A549 (cell line): ENCODE measurements around the gene SRSF8. TPM values are rescaled to one million over a fixed set of nuclear protein-coding genes. Genes with fewer than 3 reads are reported as not detected.

Experiments used
- ATAC-seq, 2 experiments: fragments of 200-7000 bp in 1 of 2; fragments of >200 bp in 1 of 2; cut with Nextera tagmentation in 1 of 2; cut with Tn5 transposase in 1 of 2; 3 replicates each; pipeline versions ENCODE4 v1.8.0 to v1.9.1; 2018 to 2020; ENCODE audit warnings: mild to moderate bottlenecking in 1 of 2, moderate library complexity in 1 of 2
- CTCF ChIA-PET: fragments of 300-600 bp; sonication (Branson Sonifier 250); formaldehyde crosslinking; extraction: SDS; loops from one replicate; lab custom pipeline; 2021; ENCODE audit warnings: antibody characterized with exemption, inconsistent platforms; lab: Yijun Ruan, JAX
- POLR2A ChIA-PET: fragments of 350-600 bp; formaldehyde crosslinking; extraction: SDS; loops from one replicate; lab custom pipeline; 2021; ENCODE audit warnings: antibody characterized with exemption, inconsistent platforms; lab: Yijun Ruan, JAX
- DNase-seq, 2 experiments: peaks; one replicate each; pipeline versions ENCODE4 v3.0.0 to v3.0.0-alpha.2; 2011 to 2016; ENCODE audit warnings: low read depth in 1 of 2, low spot score in 1 of 2
- FAIRE-seq: peaks from 2 replicates; lab custom pipeline; 2011; peaks lifted over from hg19 to GRCh38; lab: Jason Lieb, UNC
- H3K27ac ChIP-seq, 2 experiments: fragments of >200 bp; sonication (Bioruptor Twin); formaldehyde crosslinking; 3 replicates each; pipeline ENCODE4 v1.5.1; 2016 to 2017
- H3K4me1 ChIP-seq: fragments of >200 bp; sonication (Bioruptor Twin); formaldehyde crosslinking; 3 replicates; pipeline ENCODE4 v1.6.1; 2016
- H3K4me2 ChIP-seq: fragments of >200 bp; sonication (Bioruptor Twin); formaldehyde crosslinking; 3 replicates; pipeline ENCODE4 v1.6.1; 2016
- H3K4me3 ChIP-seq: fragments of >200 bp; sonication (Bioruptor Twin); formaldehyde crosslinking; 3 replicates; pipeline ENCODE4 v1.5.1; 2016
- H3K9me3 ChIP-seq: fragments of >200 bp; sonication (Bioruptor Twin); formaldehyde crosslinking; 3 replicates; pipeline ENCODE4 v1.6.1; 2016
- CBX2 ChIP-seq: fragments of 200-600 bp; sonication (generic); IDR thresholded peaks from 2 replicates; pipeline ENCODE4 v1.6.1; 2016; ENCODE audit warnings: low read depth, mild to moderate bottlenecking, borderline replicate concordance
- CBX8 ChIP-seq: fragments of 200-600 bp; sonication (generic); IDR thresholded peaks from 2 replicates; pipeline ENCODE4 v1.6.1; 2016
- CHD2 ChIP-seq: fragments of 150-350 bp; IDR thresholded peaks from 2 replicates; pipeline ENCODE4 v1.6.1; 2014; ENCODE audit warnings: low read length; ENCODE audit not compliant: partially characterized antibody
- CHD4 ChIP-seq: fragments of 200-600 bp; sonication (generic); IDR thresholded peaks from 2 replicates; pipeline ENCODE4 v1.6.1; 2016; ENCODE audit warnings: antibody characterized with exemption, mild to moderate bottlenecking, borderline replicate concordance
- EHMT2 ChIP-seq: fragments of 200-600 bp; sonication (generic); IDR thresholded peaks from 2 replicates; pipeline ENCODE4 v1.6.1; 2016; ENCODE audit warnings: antibody characterized with exemption, low read depth, mild to moderate bottlenecking, moderate library complexity
- EP300 ChIP-seq, 2 experiments: fragments of >200 bp; sonication (Bioruptor Twin); formaldehyde crosslinking; IDR thresholded peaks; 2 replicates in 1 of 2; 3 replicates in 1 of 2; pipeline ENCODE4 v1.6.1; 2016 to 2017
- FOSB ChIP-seq: fragments of 250-450 bp; sonication (Bioruptor Pico); IDR thresholded peaks from 2 replicates; pipeline ENCODE4 v1.5.0; 2020; ENCODE audit warnings: mild to moderate bottlenecking, moderate library complexity
- FOSL2 ChIP-seq, 2 experiments: fragments of 450-650 bp in 1 of 2; fragments of >200 bp in 1 of 2; sonication (Bioruptor Twin) in 1 of 2; formaldehyde crosslinking; IDR thresholded peaks; 2 replicates each; pipeline versions ENCODE4 v1.5.0 to v1.6.1; 2016 to 2020; ENCODE audit warnings: mild to moderate bottlenecking in 1 of 2, moderate library complexity in 1 of 2
- HEYL ChIP-seq: fragments of 250-450 bp; sonication (Bioruptor Pico); IDR thresholded peaks from 2 replicates; pipeline ENCODE4 v1.8.0; 2021; ENCODE audit warnings: mild to moderate bottlenecking, moderate library complexity
- HOXA7 ChIP-seq: fragments of 250-450 bp; sonication (Bioruptor Pico); IDR thresholded peaks from 2 replicates; pipeline ENCODE4 v1.5.0; 2020; ENCODE audit warnings: mild to moderate bottlenecking, moderate library complexity
- HOXB13 ChIP-seq: fragments of 250-450 bp; sonication (Bioruptor Pico); IDR thresholded peaks from 2 replicates; pipeline ENCODE4 v1.5.0; 2020; ENCODE audit warnings: low read depth, mild to moderate bottlenecking, moderate library complexity
- HOXB5 ChIP-seq: fragments of 250-450 bp; sonication (Bioruptor Pico); IDR thresholded peaks from 2 replicates; pipeline ENCODE4 v1.5.0; 2020; ENCODE audit warnings: mild to moderate bottlenecking, moderate library complexity
- JUN ChIP-seq, 2 experiments: fragments of >200 bp; sonication (Bioruptor Twin); formaldehyde crosslinking; IDR thresholded peaks; 2 replicates in 1 of 2; 3 replicates in 1 of 2; pipeline ENCODE4 v1.6.1; 2016 to 2017
- JUNB ChIP-seq: fragments of >200 bp; sonication (Bioruptor Twin); formaldehyde crosslinking; IDR thresholded peaks from 2 replicates; pipeline ENCODE4 v1.6.1; 2016
- MYC ChIP-seq: IDR thresholded peaks from 2 replicates; pipeline ENCODE4 v1.6.1; 2012; ENCODE audit warnings: mild to moderate bottlenecking, inconsistent platforms, low read length, improper control_type of control experiment, borderline replicate concordance
- NFE2L2 ChIP-seq: fragments of 150-350 bp; conservative IDR thresholded peaks from 2 replicates; pipeline ENCODE4 v1.6.1; 2014; ENCODE audit warnings: low read length
- NPAS2 ChIP-seq: fragments of 250-450 bp; sonication (Bioruptor Pico); IDR thresholded peaks from 2 replicates; pipeline ENCODE4 v1.8.0; 2022; ENCODE audit warnings: mild to moderate bottlenecking, moderate library complexity, borderline replicate concordance
- RNF2 ChIP-seq: fragments of 200-600 bp; sonication (generic); IDR thresholded peaks from 2 replicates; pipeline ENCODE4 v1.6.1; 2016; ENCODE audit warnings: low read depth, mild to moderate bottlenecking, antibody characterized with exemption, moderate library complexity, borderline replicate concordance
- SMC3 ChIP-seq: fragments of >200 bp; sonication (Bioruptor Twin); formaldehyde crosslinking; IDR thresholded peaks from 3 replicates; pipeline ENCODE4 v1.6.1; 2018; ENCODE audit warnings: inconsistent platforms
- SREBF2 ChIP-seq: fragments of 450-650 bp; IDR thresholded peaks from 2 replicates; pipeline ENCODE4 v1.6.1; 2014; ENCODE audit warnings: mild to moderate bottlenecking, moderate library complexity
- WGBS: methylation state at CpG from one replicate; pipeline ENCODE4 v1.1.6; 2017; ENCODE audit errors: missing lambda C conversion rate; 5-methylcytosine and 5-hydroxymethylcytosine counted together
- polyA plus RNA-seq, 4 experiments: library from polyadenylated mRNA; depleted of rRNA in 3 of 4; stranded (reverse); fragments of >200 nt; fragmentation: RNase III in 1 of 4; extraction: RNeasy Plus Mini Kit Qiagen cat#74134 plus additional on column Dnase treatment in 1 of 4; gene quantifications; 2 replicates in 3 of 4; 3 replicates in 1 of 4; pipeline ENCODE4 v1.2.3, GENCODE V29; 2011 to 2017
- TF ChIP-seq, protein P1 (sequence below): fragments of 250-450 bp; sonication (Bioruptor Pico); IDR thresholded peaks from 2 replicates; pipeline ENCODE4 v1.5.0; 2021; ENCODE audit warnings: mild to moderate bottlenecking, moderate library complexity, borderline replicate concordance
- TF ChIP-seq, protein P2 (sequence below): IDR thresholded peaks from 2 replicates; pipeline ENCODE4 v1.6.1; 2012
- TF ChIP-seq, protein P3 (sequence below): fragments of 450-650 bp; IDR thresholded peaks from 2 replicates; pipeline ENCODE4 v1.6.1; 2014; ENCODE audit warnings: antibody characterized with exemption

Gene SRSF8
- polyA plus RNA-seq, 2 of the 4 experiments (the other 2 are of a cell fraction): 15.1 to 30.2 TPM

DNA sequence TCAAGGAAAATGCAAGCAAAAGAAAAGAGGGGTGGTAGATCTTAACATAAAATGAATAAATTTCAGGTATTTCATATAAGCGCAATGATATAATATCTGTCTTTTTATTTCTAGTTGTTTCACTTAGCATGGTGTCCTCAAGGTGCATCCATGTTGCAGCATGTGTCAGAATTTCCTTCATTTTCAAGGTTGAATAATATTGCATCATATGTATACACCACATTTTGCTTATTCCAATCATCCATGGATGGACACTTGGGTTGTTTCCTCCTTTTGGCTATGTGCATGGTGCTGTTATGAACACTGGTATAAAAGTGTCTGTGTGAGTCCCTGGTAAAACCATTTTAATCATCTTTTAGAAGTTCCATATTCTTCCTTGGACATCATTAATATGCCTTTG is 24.5 kb upstream of the SRSF8 start:
- no peak overlapping the region for H3K27ac ChIP-seq
- CTCF ChIA-PET: no interaction called here
- POLR2A ChIA-PET: no interaction called here

DNA sequence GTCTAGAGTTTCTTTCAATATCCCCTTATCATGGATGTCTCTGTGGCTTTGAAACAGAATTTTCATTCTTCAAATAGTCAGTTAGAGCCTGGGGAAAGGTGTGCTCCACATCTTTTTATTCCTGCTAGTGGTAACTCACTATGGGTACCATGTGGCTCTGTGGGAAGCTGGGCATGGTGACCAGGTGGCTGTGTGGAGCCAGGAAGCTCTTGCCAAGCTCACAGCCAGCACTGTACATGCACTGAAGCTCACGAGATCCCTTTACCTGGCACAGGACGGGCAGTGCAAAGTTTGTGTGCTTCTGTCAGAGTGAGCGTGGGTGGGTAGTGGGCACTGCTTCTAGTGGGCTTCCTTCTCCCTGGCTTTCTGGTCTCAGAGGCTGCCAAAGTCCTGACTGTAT is 23.8 kb upstream of the SRSF8 start:
- no peak for TF ChIP-seq MYC
- no peak for TF ChIP-seq FOSL2 (IDR thresholded peaks at IDR 0.05)
- no peak for TF ChIP-seq FOSL2 (CRISPR knock-in tag; IDR thresholded peaks at IDR 0.05)
- no peaks in the 10 kb centered on the region for H3K9me3 ChIP-seq
- no peak overlapping the region for H3K4me3 ChIP-seq
- no peak for DNase-seq
- FAIRE-seq: no peak
- ATAC-seq: no peak
- no peak overlapping the region for H3K4me2 ChIP-seq
- WGBS: 0% methylated on average over 1 of the region's 3 CpGs
- no peak overlapping the region for H3K27ac ChIP-seq
- ChIA-PET POLR2A (no interaction called here), CTCF (interaction anchor here (0.6 to 1.0 kb wide), 2 partner anchors 1274 to 1357 kb away, joined by 3 read pairs; no protein-coding TSS in a partner anchor)
- H3K4me1 ChIP-seq: no peaks in the 10 kb centered on the region

More for the DNA sequence above, 24.5 kb upstream of the SRSF8 start:
- DNase-seq (no peak), FAIRE-seq (no peak), ATAC-seq (no peak)
- H3K4me3 ChIP-seq: no peak overlapping the region
- no peak overlapping the region for H3K4me2 ChIP-seq
- no peak for TF ChIP-seq SMC3
- TF ChIP-seq, protein P1, sequence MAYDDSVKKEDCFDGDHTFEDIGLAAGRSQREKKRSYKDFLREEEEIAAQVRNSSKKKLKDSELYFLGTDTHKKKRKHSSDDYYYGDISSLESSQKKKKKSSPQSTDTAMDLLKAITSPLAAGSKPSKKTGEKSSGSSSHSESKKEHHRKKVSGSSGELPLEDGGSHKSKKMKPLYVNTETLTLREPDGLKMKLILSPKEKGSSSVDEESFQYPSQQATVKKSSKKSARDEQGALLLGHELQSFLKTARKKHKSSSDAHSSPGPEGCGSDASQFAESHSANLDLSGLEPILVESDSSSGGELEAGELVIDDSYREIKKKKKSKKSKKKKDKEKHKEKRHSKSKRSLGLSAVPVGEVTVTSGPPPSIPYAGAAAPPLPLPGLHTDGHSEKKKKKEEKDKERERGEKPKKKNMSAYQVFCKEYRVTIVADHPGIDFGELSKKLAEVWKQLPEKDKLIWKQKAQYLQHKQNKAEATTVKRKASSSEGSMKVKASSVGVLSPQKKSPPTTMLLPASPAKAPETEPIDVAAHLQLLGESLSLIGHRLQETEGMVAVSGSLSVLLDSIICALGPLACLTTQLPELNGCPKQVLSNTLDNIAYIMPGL (CRISPR knock-in tag): no peak
- no peak for TF ChIP-seq NFE2L2
- no peak for TF ChIP-seq MYC
- TF ChIP-seq, protein P2, sequence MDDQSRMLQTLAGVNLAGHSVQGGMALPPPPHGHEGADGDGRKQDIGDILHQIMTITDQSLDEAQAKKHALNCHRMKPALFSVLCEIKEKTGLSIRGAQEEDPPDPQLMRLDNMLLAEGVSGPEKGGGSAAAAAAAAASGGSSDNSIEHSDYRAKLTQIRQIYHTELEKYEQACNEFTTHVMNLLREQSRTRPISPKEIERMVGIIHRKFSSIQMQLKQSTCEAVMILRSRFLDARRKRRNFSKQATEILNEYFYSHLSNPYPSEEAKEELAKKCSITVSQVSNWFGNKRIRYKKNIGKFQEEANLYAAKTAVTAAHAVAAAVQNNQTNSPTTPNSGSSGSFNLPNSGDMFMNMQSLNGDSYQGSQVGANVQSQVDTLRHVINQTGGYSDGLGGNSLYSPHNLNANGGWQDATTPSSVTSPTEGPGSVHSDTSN: no peak
- H3K4me1 ChIP-seq: no peaks in the 10 kb centered on the region
- 83% methylated on average over 1 of the region's 1 CpG for WGBS
- no peaks in the 10 kb centered on the region for H3K9me3 ChIP-seq

DNA sequence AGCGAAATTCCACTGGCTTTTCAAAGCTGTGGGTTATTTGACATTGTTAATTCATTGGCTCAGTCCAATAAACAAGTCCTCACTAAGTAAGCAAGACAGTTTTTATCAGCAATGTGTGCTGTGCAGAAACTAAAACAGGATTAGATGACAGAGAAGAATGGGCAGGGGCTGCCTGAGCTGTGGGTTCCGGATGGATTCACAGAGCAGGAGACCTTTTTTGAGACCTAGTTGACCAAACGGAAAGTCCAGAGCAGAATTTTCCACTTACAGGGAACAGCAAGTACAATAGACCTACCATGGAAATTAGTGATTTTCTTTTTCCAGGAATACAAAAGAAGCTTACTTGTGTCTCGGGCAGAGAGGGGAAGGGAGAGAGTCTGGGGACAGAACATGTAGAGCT is 22.7 kb upstream of the SRSF8 start:
- CTCF ChIA-PET: interaction anchor here (1.0 kb wide), 1 partner anchor 1356 kb away, joined by 3 read pairs; no protein-coding TSS in a partner anchor
- no peak overlapping the region for H3K4me2 ChIP-seq
- H3K4me3 ChIP-seq: no peak overlapping the region
- H3K4me1 ChIP-seq: no peaks in the 10 kb centered on the region
- no peak for ATAC-seq
- no peak for DNase-seq
- no peaks in the 10 kb centered on the region for H3K9me3 ChIP-seq
- H3K27ac ChIP-seq: no peak overlapping the region
- TF ChIP-seq FOSL2 (IDR thresholded peaks at IDR 0.05) (no peak), FOSL2 (CRISPR knock-in tag; IDR thresholded peaks at IDR 0.05) (no peak), HOXB5 (CRISPR knock-in tag) (no peak), CHD2 (no peak), HOXA7 (CRISPR knock-in tag) (no peak), SREBF2 (no peak), CHD4 (no peak), EP300 (IDR thresholded peaks at IDR 0.05) (no peak), RNF2 (no peak), EHMT2 (no peak), FOSB (CRISPR knock-in tag) (no peak), HOXB13 (CRISPR knock-in tag) (no peak), JUN (IDR thresholded peaks at IDR 0.05) (no peak), JUNB (no peak), CBX8 (no peak), CBX2 (no peak), HEYL (no peak), NPAS2 (CRISPR knock-in tag) (no peak)
- TF ChIP-seq, protein P3, sequence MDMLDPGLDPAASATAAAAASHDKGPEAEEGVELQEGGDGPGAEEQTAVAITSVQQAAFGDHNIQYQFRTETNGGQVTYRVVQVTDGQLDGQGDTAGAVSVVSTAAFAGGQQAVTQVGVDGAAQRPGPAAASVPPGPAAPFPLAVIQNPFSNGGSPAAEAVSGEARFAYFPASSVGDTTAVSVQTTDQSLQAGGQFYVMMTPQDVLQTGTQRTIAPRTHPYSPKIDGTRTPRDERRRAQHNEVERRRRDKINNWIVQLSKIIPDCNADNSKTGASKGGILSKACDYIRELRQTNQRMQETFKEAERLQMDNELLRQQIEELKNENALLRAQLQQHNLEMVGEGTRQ: no peak
- POLR2A ChIA-PET: no interaction called here
- WGBS: 42% methylated on average over 4 of the region's 4 CpGs
- no peak for FAIRE-seq
